Erythroblast (primary cell): ENCODE results near the gene ADAMTS2.

Experiments used
- DNase-seq, 2 experiments: peaks; one replicate each; lab custom pipeline; 2025; lab: John Stamatoyannopoulos, UW
- GATA1 ChIP-seq: IDR thresholded peaks from 2 replicates; pipeline ENCODE4 v1.6.1; 2011; ENCODE audit warnings: low read depth, mild to moderate bottlenecking, control low read depth, low read length, moderate library complexity
- POLR2A ChIP-seq: IDR thresholded peaks from 2 replicates; pipeline ENCODE4 v1.6.1; 2011; ENCODE audit warnings: mild to moderate bottlenecking, low read length

ADAMTS2 gene

GRCh38 chr5:179237770-179238627, 107.3 kb downstream of the ADAMTS2 start:
- TF ChIP-seq GATA1, result no peak
- no peak for TF ChIP-seq POLR2A

GRCh38 chr5:179235416-179236400, 109.6 kb downstream of the ADAMTS2 start:
- no peak for DNase-seq
- TF ChIP-seq POLR2A, result no peak
- no peak for TF ChIP-seq GATA1

More at GRCh38 chr5:179237770-179238627, 107.3 kb downstream of the ADAMTS2 start:
- DNase-seq, result no peak

DNA sequence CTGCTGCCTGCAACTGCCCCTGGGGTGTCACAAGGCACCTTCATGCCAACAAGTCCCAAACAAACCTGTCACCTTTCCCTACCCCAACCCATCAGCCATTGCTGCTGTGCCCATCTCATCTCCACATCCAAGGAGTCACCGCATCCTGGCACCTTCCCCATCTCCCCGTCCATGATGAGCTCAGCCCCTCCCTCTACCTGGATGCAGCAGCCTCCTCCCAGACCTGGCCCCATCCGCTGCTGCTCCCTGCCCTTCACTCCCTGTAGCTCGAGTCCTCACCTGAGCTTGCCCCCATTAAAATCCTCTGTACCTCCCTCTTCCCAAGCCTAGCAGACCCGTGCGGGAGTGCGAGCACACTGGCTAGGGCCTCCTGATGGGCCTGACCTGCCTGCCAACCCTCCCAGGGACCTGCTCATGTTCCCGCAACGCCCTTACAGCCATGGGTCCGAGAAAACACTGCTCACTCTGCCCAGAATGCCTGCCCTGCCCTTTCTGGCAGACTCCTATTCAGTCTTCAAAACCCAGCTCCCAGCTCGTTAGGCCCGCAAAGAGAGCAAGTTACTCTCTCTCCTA, 110.6 kb downstream of the ADAMTS2 start:
- no peak for DNase-seq
- no peak for TF ChIP-seq POLR2A
- no peak for TF ChIP-seq GATA1

GRCh38 chr5:179233909-179234562, 111.2 kb downstream of the ADAMTS2 start:
- no peak for DNase-seq
- TF ChIP-seq POLR2A (no peak), GATA1 (no peak)

DNA sequence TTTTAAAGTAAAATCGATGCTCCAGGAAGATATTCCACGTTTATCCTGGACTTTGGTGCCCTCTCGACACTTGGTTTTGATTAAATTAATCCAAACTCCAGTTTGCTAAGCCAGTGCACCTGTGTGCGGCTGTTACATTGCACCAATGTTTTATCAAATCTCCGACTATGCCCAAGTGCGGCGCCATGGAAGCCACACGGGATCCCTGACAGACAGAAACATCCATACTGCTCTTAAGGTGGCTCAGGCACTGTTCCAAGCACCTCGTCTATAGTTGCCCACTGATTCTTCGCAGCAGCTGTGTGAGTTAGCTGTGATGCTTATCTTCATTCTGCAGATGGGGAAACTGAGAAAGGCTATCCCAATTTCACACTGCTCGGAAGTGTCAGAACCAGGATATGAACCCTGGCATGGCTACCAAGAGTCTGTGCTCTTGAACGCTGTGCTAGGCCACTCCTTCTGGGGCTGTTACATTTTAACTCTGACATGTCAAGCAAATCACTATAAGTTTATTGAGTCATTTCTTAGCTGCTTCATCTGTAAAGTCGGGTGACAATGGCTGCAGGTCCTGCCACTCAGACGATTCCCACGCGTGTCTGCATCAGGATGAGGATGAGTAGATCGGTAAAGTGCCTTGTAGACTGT, 113.0 kb downstream of the ADAMTS2 start:
- no peak for DNase-seq
- no peak for TF ChIP-seq GATA1
- no peak for TF ChIP-seq POLR2A

DNA sequence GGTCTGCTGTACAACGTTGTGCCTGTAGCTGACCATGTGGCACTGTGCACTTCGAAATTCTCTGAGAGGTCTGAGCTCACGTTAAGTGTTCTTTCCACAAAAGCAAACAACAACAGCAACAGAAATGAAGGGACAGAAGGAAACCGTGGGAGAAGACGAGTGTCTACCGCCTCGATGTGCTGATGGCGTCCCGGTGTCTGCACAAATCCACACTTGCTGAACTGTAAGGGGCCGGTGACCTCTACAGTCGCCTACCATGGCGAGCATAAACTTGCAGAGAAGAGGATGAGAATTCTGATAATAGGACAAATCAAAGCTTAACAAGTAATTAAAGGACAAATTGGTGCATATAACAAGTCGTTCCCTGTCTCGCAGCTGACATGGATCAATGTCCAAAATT, 114.0 kb downstream of the ADAMTS2 start:
- TF ChIP-seq GATA1, result no peak
- no peak for TF ChIP-seq POLR2A
- no peak for DNase-seq

- TF ChIP-seq POLR2A, result no peak
- no peak for TF ChIP-seq GATA1
- no peak for DNase-seq
These were observed 115.2 kb downstream of the ADAMTS2 start for GRCh38 chr5:179230061-179230461.

GRCh38 chr5:179229331-179229831, 115.9 kb downstream of the ADAMTS2 start:
- TF ChIP-seq POLR2A, result no peak
- TF ChIP-seq GATA1, result no peak
- DNase-seq, result no peak

DNA sequence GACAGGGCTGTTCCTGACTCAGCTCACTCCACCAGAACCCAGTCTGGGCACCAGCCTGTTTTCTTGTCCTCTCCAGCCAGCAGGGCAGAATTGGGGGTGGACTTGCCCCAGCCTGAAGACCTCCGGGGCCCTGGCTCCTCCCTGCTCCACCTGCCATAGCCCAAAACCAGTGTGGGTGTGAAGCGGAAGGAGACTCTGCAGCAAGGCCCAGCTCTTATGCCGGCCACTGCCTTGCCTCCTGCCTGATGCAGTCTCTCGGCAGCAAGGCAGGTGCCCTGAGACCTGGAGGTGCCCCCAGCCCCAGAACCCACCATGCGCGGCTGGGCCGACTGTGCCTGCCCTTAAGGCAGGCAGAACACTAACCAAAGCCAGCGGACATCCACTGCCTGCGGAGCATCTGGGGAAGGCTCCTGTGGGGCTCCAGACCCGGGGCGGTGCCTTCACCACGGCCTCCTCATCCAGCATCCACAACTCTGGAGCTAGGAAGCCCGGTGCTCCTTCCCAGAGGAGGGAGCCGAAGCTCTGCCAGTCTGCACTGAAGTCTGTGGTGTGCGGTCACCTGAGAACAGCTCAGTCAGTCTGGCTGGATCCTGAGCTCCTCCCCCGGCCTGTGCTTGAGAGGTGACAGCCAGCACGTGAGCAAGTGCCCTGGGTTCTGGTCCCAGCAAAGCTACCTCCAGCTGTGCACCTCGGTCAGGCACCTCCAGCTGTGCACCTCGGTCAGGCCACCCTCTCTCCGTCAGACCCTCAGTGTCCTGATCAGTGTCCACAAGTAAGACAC, 116.7 kb downstream of the ADAMTS2 start:
- DNase-seq, result no peak

DNA sequence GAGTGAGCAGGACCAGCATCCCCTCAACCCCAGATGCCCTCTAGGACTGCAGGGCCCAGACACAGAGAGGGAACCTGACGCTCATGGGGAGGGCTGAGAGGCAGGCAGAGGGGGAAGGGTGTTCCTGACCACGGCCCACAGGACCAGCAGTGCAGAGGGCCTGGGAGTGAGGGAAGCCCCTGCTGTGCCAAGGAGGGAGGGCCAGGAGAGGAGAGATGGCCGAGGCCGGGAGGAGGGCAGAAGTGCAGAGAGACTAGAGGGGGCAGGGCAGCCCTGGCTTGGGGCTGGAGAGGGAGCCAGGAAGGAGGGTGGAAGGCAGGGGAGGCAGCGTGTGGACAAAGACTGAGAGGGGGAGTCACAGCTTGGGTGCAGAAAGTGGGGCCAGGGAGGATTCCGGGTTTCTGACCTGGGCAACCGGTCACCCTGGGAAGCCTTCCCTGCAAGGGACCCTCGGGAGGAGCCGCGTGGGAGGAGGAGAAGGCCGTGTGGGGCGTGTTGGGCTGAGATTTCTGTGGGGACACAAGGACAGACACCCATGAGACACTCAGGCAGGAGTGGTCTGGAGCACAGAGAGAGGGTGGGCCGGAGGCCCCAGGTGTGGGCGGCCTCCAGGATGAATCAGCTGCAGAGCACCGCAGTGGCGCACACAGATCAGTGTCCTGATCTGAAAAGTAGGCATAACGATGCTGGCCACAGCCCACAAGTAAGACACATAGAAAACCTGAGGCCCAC, 117.5 kb downstream of the ADAMTS2 start:
- no peak for TF ChIP-seq GATA1
- TF ChIP-seq POLR2A, result no peak
- DNase-seq, result no peak

More for the DNA sequence above, 116.7 kb downstream of the ADAMTS2 start:
- TF ChIP-seq GATA1 (no peak), POLR2A (no peak)

GRCh38 chr5:179227229-179227579, 118.1 kb downstream of the ADAMTS2 start:
- DNase-seq, result no peak
- TF ChIP-seq GATA1 (no peak), POLR2A (no peak)
